SK-N-DZ (cell line): ENCODE measurements around the gene CRACR2A.

ENCODE experiments used
- DNase-seq: peaks from one replicate; pipeline ENCODE4 v3.0.0-alpha.2; 2015; ENCODE audit warnings: low spot score

The CRACR2A gene

GRCh38 chr12:3651585-3652424 lies 101.1 kb downstream of the CRACR2A start:
- DNase-seq: peak; percentile 36

GRCh38 chr12:3647504-3647903 lies 105.4 kb downstream of the CRACR2A start:
- no peak for DNase-seq

GRCh38 chr12:3646561-3647241 lies 106.2 kb downstream of the CRACR2A start:
- DNase-seq: no peak

DNA sequence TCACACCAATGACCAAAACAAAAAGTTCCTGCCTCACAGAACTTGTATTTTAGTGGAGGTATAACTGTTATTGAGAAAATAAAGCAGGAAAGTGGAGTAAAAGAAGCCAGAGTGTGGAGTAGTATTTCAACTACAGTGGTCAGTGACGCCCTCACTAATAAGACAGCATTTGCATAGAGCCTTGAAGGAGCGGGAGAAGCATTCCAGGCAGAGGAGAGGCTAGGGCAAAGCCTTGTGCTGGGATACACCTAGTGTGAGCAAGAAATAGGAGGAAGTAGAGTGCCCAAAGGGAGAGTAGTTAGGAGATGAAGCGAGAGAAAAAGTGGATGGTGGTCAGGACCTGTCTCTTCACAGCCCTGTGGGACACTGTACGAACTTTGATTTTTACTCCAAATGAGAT lies 107.8 kb downstream of the CRACR2A start:
- no peak for DNase-seq

- DNase-seq: no peak
Observed at GRCh38 chr12:3644104-3644503, 108.8 kb downstream of the CRACR2A start.

DNA sequence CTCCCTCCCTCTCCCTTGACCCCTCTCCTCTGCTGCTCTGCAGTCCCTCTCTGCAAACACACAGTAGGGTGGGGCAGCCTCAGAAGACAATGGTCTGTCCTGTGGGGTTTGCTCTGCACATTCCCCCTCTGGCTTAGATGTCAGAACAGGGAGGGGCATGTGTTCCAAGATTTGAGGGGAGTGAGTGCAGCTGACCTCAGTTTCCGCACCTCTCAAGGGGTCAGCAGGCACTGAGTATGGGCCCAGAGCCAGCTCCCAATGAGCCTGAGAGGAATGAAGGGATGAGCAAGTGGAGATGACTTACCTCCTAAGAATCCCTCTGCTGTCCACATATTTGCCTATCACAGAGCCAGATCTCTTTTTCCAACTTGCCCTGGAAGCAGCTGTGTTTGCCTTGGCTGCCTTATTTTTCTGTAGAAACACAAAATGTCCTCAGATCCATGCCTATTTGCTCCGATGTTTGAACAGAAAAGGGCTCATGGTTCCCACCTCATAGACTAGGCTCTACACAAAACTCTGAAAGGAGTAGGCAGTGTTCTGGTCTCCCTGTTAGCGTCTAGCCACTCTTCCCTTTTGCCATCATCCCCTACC lies 111.4 kb downstream of the CRACR2A start:
- DNase-seq: no peak

DNA sequence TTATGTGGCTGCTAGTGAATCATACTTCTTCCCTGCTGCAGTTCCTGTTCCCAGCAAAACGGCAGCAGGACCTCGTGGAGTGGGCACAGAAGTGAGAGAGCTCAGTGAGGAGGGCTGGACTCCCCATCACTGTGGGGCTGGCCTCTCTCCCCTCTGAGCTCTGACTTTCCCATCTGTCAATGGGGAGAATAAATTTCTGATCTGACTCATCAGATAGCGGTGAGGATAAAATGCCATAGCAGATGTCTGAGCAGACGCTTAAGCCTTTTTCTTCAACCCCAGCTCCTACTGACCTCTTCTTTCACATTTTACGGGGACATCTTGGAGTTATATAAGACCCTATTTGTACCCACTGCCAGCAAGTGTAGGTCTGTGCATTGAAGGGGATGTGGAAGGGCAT lies 116.6 kb downstream of the CRACR2A start:
- DNase-seq: no peak

DNA sequence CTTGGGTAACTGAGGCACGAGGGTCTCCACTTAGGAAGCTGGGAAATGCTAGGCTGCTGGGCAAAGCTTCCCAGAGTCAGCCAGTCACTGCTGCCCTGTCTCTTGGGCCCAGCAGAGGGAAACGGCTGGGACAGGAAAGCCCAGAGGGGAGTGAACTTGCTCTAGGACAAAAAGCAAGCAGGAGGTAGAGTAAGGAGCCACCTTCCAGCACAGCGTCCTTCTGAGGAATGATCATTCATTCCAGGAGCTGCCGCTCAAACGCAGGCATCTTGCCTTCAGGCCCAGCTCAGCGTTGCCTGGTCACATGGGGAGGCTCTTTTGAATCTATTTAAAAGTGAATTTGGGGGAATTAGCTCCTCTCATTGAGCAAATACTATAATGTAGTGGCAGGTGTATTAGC lies 118.6 kb downstream of the CRACR2A start:
- DNase-seq: no peak

DNA sequence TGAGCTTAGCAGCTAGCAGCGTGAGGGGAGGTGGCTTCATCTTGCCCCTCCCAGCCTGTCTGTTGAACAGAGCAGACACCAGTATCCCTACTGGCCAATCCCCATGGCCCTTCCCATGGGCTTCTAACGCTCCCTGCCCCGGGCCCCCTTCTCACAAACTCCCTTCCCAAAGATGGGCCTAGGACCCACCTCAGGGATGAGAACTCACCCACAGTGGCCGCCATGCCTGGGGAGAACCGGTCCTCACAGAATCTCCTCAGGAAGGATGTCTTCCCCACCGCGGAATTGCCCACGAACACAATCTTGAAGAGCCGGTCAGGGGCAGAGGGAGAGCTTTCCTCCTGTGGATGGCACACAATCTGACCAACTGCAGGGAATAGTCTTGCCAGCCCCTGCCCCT lies 119.5 kb downstream of the CRACR2A start:
- DNase-seq: no peak

GRCh38 chr12:3632754-3633153 lies 120.2 kb downstream of the CRACR2A start:
- DNase-seq: no peak

- DNase-seq: no peak
Observed at GRCh38 chr12:3632256-3632655, 120.7 kb downstream of the CRACR2A start.

- no peak for DNase-seq
Observed at GRCh38 chr12:3631759-3632158, 121.2 kb downstream of the CRACR2A start.

- no peak for DNase-seq
Observed at GRCh38 chr12:3631272-3631637, 121.7 kb downstream of the CRACR2A start.

DNA sequence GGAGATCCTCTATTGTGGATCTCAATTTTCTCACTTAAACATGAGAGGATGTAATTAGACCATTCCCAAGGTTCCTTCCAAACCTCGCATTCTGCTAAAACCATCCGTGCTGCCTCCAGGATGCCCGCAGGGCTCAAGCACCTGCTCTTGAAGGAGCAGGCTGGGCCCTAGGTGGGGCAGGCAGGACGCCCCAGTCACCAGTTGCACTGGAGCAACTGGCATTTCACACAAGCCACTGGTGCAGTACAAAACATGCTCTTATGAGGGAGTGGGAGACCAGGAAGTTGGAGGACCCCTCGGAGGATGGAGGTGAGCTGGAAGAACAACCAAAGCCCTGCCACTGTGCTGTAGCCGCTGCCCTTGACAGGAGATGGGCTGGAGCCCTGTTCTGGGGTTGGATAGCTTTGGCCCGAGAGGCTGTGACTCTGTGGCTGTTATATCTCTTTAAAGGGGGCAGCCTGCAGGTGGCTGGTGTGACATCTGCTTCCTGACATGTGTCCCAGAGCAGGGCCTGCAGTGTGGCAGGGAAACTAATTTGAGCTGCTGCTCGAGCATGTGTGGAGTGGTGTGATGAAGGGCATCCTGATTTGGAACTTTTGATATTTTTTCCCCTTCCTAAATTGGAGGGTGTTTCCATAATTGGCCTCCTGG lies 122.2 kb downstream of the CRACR2A start:
- peak; percentile 52 for DNase-seq

GRCh38 chr12:3630111-3630510 lies 122.8 kb downstream of the CRACR2A start:
- no peak for DNase-seq

DNA sequence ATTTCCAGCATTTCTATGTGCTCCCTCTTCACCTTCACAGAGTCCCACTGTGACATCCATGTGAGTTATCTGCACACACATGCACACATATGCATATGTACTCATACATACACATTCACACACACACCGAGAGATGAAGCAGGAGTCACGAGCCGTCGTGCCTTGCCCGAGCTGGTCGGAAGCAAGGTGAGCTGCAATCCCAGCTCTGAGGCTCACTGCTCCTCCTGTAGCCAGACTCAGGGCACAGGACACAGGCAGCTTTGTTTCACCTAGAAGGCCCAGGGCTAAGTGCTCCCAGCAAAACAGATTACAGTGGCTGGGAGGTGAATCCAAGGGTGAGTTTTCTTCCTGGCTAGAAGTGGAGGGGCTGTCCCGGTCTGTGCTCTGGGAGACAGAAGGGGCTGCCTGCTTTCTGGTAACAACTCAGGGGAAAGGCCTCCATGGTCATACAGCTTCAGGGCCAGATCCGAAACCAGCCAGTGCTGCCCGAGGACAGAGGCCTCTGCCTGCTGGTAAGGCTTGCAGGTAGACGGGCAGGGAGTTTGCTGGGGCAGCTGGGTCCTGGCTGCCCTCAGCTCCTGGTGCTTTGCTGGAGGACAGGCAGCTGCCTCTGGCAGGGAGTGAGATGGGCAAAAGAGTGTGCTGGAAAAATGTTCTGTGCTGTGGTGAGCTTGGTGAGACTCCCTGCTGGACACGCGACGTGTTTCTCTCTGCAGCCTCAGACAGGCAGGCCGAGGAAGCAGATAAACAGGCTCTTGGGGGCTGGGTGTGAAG lies 123.7 kb downstream of the CRACR2A start:
- DNase-seq: no peak

GRCh38 chr12:3628629-3629028 lies 124.3 kb downstream of the CRACR2A start:
- DNase-seq: no peak

DNA sequence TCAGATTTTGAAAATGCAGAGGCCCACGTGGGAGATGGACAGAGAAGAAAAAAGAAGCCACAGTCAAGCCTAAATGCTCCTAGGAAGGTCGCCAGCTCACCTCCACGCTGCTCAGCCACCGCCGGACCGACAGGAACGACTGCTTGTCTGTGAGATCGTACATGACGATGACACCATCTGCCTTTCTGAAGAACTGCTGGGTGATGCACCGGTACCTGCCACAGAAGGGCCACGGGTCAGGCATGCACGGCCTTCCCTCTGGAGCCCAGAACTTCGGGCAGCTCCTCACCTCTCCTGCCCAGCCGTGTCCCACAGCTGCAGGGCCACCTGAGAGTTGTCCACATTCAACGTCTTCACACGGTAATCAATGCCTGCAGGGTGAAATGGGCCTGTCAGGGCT lies 125.6 kb downstream of the CRACR2A start:
- no peak for DNase-seq

- no peak for DNase-seq
Observed at GRCh38 chr12:3624273-3624672, 128.6 kb downstream of the CRACR2A start.

GRCh38 chr12:3622822-3623690 lies 129.9 kb downstream of the CRACR2A start:
- no peak for DNase-seq
